ENCODE results near the gene CKAP4. TPM values are rescaled to one million over a fixed set of nuclear protein-coding genes. Genes with fewer than 3 reads are reported as not detected.

Gene CKAP4
- total and polyA plus RNA-seq, 2 experiments from 2014 or later = 151 to 258 TPM

GRCh38 chr12:106275458-106275857 is 27.6 kb upstream of the CKAP4 start:
- no peak for TF ChIP-seq CTCF (IDR thresholded peaks at IDR 0.05; ENCODE audit: poor library complexity)
- TF ChIP-seq EZH2 (IDR thresholded peaks at IDR 0.05; ENCODE audit: borderline replicate concordance) = no peak
- no peak for TF ChIP-seq EZH2phosphoT487 (IDR thresholded peaks at IDR 0.05; ENCODE audit: low read depth, severe bottlenecking, unreplicated experiment)
- Histone ChIP-seq H2AFZ (no peak overlapping the region), H3K9me2 (replicated peaks; ENCODE audit: insufficient read depth) (no peaks in the 10 kb centered on the region), H3K36me3 (replicated peaks; ENCODE audit: insufficient read depth, low read depth) (no peaks in the 10 kb centered on the region), H3K4me2 (no peak overlapping the region), H4K20me1 (ENCODE audit: insufficient read depth, poor library complexity, severe bottlenecking) (no peaks in the 10 kb centered on the region), H3K79me2 (no peaks in the 10 kb centered on the region), H3K4me1 (ENCODE audit: insufficient read depth) (peaks cover 40% of the 10 kb centered on the region), H3K27me3 (no peaks in the 10 kb centered on the region), H3K27ac (peak overlapping the region; percentile 85), H3K9me3 (ENCODE audit: low read depth) (no peaks in the 10 kb centered on the region), H3K4me3 (no peak overlapping the region)
- WGBS (ENCODE audit: low lambda C conversion rate, missing lambda C conversion rate) = 76% methylated on average over 9 of the region's 9 CpGs
- DNase-seq (ENCODE audit: low spot score) = no peak

- Histone ChIP-seq H3K27ac (peak overlapping the region; percentile 85), H3K4me3 (no peak overlapping the region)
- TF ChIP-seq EZH2 (IDR thresholded peaks at IDR 0.05; ENCODE audit: borderline replicate concordance) (no peak), EZH2phosphoT487 (IDR thresholded peaks at IDR 0.05; ENCODE audit: low read depth, severe bottlenecking, unreplicated experiment) (no peak), CTCF (IDR thresholded peaks at IDR 0.05; ENCODE audit: poor library complexity) (no peak)
Observed at GRCh38 chr12:106274575-106275121, 26.8 kb upstream of the CKAP4 start.

GRCh38 chr12:106274012-106274411 is 26.2 kb upstream of the CKAP4 start:
- 86% methylated on average over 6 of the region's 6 CpGs for WGBS (ENCODE audit: low lambda C conversion rate, missing lambda C conversion rate)
- Histone ChIP-seq H3K79me2 (no peaks in the 10 kb centered on the region), H3K27ac (peak overlapping the region; percentile 85), H3K9me2 (replicated peaks; ENCODE audit: insufficient read depth) (no peaks in the 10 kb centered on the region), H4K20me1 (ENCODE audit: insufficient read depth, poor library complexity, severe bottlenecking) (no peaks in the 10 kb centered on the region), H3K9me3 (ENCODE audit: low read depth) (no peaks in the 10 kb centered on the region), H3K4me2 (no peak overlapping the region), H3K27me3 (no peaks in the 10 kb centered on the region), H2AFZ (no peak overlapping the region), H3K4me3 (no peak overlapping the region), H3K4me1 (ENCODE audit: insufficient read depth) (peaks cover 37% of the 10 kb centered on the region), H3K36me3 (replicated peaks; ENCODE audit: insufficient read depth, low read depth) (no peaks in the 10 kb centered on the region)
- DNase-seq (ENCODE audit: low spot score) = no peak
- TF ChIP-seq CTCF (IDR thresholded peaks at IDR 0.05; ENCODE audit: poor library complexity) = no peak
- TF ChIP-seq EZH2phosphoT487 (IDR thresholded peaks at IDR 0.05; ENCODE audit: low read depth, severe bottlenecking, unreplicated experiment) = no peak
- no peak for TF ChIP-seq EZH2 (IDR thresholded peaks at IDR 0.05; ENCODE audit: borderline replicate concordance)

More at GRCh38 chr12:106274575-106275121, 26.8 kb upstream of the CKAP4 start:
- no peaks in the 10 kb centered on the region for H3K27me3 ChIP-seq
- H3K36me3 ChIP-seq (replicated peaks; ENCODE audit: insufficient read depth, low read depth) = no peaks in the 10 kb centered on the region
- H4K20me1 ChIP-seq (ENCODE audit: insufficient read depth, poor library complexity, severe bottlenecking) = no peaks in the 10 kb centered on the region
- H3K9me2 ChIP-seq (replicated peaks; ENCODE audit: insufficient read depth) = no peaks in the 10 kb centered on the region
- peaks cover 37% of the 10 kb centered on the region for H3K4me1 ChIP-seq (ENCODE audit: insufficient read depth)
- no peaks in the 10 kb centered on the region for H3K79me2 ChIP-seq
- no peaks in the 10 kb centered on the region for H3K9me3 ChIP-seq (ENCODE audit: low read depth)
- peak overlapping the region; percentile 51 for H3K4me2 ChIP-seq
- H2AFZ ChIP-seq = no peak overlapping the region
- WGBS (ENCODE audit: low lambda C conversion rate, missing lambda C conversion rate) = 62% methylated on average over 7 of the region's 7 CpGs
- DNase-seq (ENCODE audit: low spot score) = peak; percentile 67

Data from hepatocyte (in vitro differentiated cells).